Vagina (tissue), 2 donors: Measurements from ENCODE around the gene HOXB5. TPM values are rescaled to one million over a fixed set of nuclear protein-coding genes. Genes with fewer than 3 reads are reported as not detected.

Source experiments
- DNase-seq, 2 donors: peaks; one replicate each; pipeline ENCODE4 v3.0.0-alpha.2; 2017; ENCODE audit errors: extremely low spot score in 2 of 2
- H3K27ac ChIP-seq: fragments of 200-600 bp; sonication (generic); one replicate; pipeline ENCODE4 v1.5.1; 2019
- H3K27me3 ChIP-seq: fragments of 200-600 bp; sonication (generic); one replicate; pipeline ENCODE4 v1.5.1; 2019
- H3K36me3 ChIP-seq, 2 donors: fragments of 200-600 bp; sonication (generic); one replicate each; pipeline ENCODE4 v1.5.1; 2017 to 2019
- H3K4me1 ChIP-seq: fragments of 200-600 bp; sonication (generic); one replicate; pipeline ENCODE4 v1.5.1; 2019
- H3K4me3 ChIP-seq, 2 donors: fragments of 200-600 bp; sonication (generic); 1 replicate in 1 of 2; 2 replicates in 1 of 2; pipeline ENCODE4 v1.5.1; 2016 to 2019
- H3K9me3 ChIP-seq: fragments of 200-600 bp; sonication (generic); one replicate; pipeline ENCODE4 v1.5.1; 2019
- CTCF ChIP-seq, 3 experiments: fragments of 450-650 bp in 2 of 3; fragments of 200-600 bp in 1 of 3; sonication (generic) in 1 of 3; IDR thresholded peaks; one replicate each; pipeline ENCODE4 v1.5.1; 2017 to 2019; ENCODE audit warnings: antibody characterized with exemption in 3 of 3, mild to moderate bottlenecking in 2 of 3, moderate library complexity in 2 of 3
- POLR2A ChIP-seq, 2 donors: fragments of 450-650 bp; IDR thresholded peaks; one replicate each; pipeline ENCODE4 v1.6.1; 2017; ENCODE audit warnings: antibody characterized with exemption in 2 of 2, mild to moderate bottlenecking in 2 of 2, moderate library complexity in 2 of 2
- POLR2AphosphoS5 ChIP-seq, 2 donors: sonication (generic); formaldehyde crosslinking; IDR thresholded peaks; one replicate each; pipeline ENCODE4 v1.9.0; 2017; ENCODE audit warnings: antibody characterized with exemption in 2 of 2, mild to moderate bottlenecking in 2 of 2, low read depth in 1 of 2; ENCODE audit not compliant: insufficient read depth in 1 of 2
- intact Hi-C: fragments of 100-400 bp; cut with DNase I; formaldehyde crosslinking; loops from one replicate; pipeline ENCODE4 v1.15.1; 2023
- total RNA-seq: library from RNA; depleted of rRNA; stranded (reverse); fragments of >200 nt; gene quantifications from one replicate; pipeline ENCODE4 v1.2.3, GENCODE V29; 2016

Gene HOXB5
- total RNA-seq, 1 donor from 2014 or later = 0.74 TPM

DNA sequence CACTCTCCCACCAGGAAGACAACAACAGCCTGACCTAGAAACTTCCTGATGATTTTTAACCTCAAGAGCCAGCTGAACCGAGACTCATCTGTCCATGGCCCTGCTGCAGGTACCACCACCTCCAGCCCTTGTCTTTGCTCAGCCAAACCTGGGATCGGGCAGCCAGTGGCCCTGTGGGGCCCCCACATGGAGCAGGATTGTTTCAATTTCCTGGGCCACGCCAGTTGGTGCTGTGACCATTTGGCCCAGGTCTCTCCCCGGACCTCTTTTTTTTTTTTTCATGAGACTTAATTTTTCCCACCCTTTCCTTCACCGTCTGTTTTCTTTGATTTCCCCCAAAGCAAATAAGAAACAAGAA, 40.4 kb downstream of the HOXB5 start:
- Histone ChIP-seq H3K27ac (no peak overlapping the region), H3K36me3 (no peaks in the 10 kb centered on the region), H3K4me1 (peaks cover 22% of the 10 kb centered on the region), H3K4me3 (no peak overlapping the region), H3K27me3 (no peaks in the 10 kb centered on the region), H3K9me3 (no peaks in the 10 kb centered on the region)
- DNase-seq = no peak
- intact Hi-C loops = no loop called here
- TF ChIP-seq POLR2AphosphoS5 (IDR thresholded peaks at IDR 0.05; ENCODE audit: insufficient read depth in 1 of 2, low read depth in 1 of 2) (no peak), CTCF (IDR thresholded peaks at IDR 0.05) (no peak), POLR2A (IDR thresholded peaks at IDR 0.05) (no peak)

DNA sequence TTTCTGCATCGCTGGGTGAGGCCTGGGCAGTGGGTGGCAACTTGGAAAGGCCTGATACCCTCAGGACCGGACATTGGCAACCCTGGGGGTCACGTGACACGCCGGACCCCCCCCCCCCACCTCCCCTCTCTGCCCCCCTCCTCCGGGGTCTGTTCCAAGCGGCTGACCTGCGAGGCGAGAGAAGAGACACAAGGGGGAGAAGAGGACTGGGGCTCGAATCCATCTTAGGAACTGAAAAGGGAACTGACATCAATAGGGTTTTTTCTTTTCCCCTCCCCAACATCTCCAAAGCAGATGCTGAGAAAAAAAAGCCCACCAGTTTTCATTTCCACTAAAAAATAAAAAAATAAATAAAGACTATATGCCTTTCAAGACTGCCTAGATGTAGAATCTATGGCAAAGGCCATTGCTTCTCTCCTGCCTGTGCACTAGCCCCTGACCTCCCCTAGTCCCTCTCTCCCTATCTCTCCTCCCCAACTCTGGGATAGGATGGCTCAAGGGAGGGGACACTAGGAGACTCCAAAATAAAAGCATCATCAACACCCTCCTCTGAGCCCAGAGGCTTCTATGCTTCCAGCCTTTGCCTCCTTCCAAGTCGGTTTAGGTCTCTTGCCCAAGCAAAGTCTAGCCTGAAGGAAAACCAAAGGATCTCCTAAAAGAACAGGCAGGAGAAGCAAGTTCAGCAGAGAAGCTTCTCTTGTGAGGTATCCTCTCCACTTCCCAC, 41.0 kb downstream of the HOXB5 start:
- Histone ChIP-seq H3K27ac (no peak overlapping the region), H3K9me3 (no peaks in the 10 kb centered on the region), H3K27me3 (no peaks in the 10 kb centered on the region), H3K4me1 (peaks cover 25% of the 10 kb centered on the region), H3K4me3 (no peak overlapping the region), H3K36me3 (no peaks in the 10 kb centered on the region)
- DNase-seq = no peak
- TF ChIP-seq POLR2AphosphoS5 (IDR thresholded peaks at IDR 0.05; ENCODE audit: insufficient read depth in 1 of 2, low read depth in 1 of 2) (no peak), CTCF (IDR thresholded peaks at IDR 0.05) (no peak), POLR2A (IDR thresholded peaks at IDR 0.05) (no peak)
- intact Hi-C loops = no loop called here

DNA sequence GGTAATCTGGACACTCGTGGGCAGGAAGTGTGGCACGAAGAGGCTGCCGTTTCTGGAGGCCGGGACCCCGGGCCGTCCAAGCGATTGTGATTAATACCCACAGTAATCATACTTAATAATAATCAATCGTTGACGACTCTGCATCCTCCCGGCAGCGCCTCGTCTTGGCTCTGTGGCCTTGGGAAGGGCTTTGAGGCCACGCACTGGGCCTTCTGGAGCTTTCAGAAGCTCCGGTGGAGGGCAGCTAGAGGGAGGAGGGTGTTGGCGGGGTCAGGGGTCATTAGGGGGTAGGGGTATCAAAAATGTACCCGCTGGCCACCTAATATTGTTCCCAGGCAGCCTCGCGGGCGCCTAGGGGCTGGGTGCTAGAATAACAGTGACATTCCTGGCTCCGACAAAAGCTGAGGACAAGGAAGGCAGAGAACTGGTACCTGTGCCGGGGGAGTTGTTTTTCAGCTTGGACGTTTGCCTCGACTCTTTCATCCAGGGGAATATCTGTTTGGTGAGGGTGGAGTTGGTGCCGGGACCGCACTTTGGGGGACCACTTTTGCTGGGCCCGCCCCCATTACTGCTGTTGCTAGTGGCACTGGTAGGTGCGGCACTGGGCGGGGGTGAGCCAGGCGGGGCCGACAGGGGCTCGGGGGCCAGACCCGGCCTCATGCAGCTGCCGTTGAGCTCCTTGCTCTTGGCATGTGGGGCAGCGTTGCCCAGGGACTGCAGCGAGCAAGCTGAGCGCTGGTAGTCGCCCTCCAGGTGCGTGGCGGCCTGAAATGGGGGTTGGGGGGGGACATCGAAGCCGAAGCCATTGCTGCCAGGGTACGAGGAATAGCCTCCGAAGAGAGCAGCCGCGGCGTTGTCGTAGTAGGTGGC, 41.7 kb downstream of the HOXB5 start:
- no peak for DNase-seq
- Histone ChIP-seq H3K36me3 (no peaks in the 10 kb centered on the region), H3K27me3 (no peaks in the 10 kb centered on the region), H3K27ac (no peak overlapping the region), H3K9me3 (no peaks in the 10 kb centered on the region), H3K4me3 (no peak overlapping the region), H3K4me1 (peaks cover 32% of the 10 kb centered on the region)
- intact Hi-C loops = no loop called here
- TF ChIP-seq POLR2AphosphoS5 (IDR thresholded peaks at IDR 0.05; ENCODE audit: insufficient read depth in 1 of 2, low read depth in 1 of 2) (no peak), CTCF (IDR thresholded peaks at IDR 0.05) (no peak), POLR2A (IDR thresholded peaks at IDR 0.05) (no peak)

GRCh38 chr17:48551214-48551555, 42.4 kb downstream of the HOXB5 start:
- H3K36me3 ChIP-seq = no peaks in the 10 kb centered on the region
- intact Hi-C loops = no loop called here
- TF ChIP-seq POLR2A (IDR thresholded peaks at IDR 0.05) (no peak), CTCF (IDR thresholded peaks at IDR 0.05) (no peak), POLR2AphosphoS5 (IDR thresholded peaks at IDR 0.05; ENCODE audit: insufficient read depth in 1 of 2, low read depth in 1 of 2) (no peak)
- no peak overlapping the region for H3K27ac ChIP-seq
- DNase-seq = no peak
- peaks cover 34% of the 10 kb centered on the region for H3K4me1 ChIP-seq
- no peaks in the 10 kb centered on the region for H3K9me3 ChIP-seq
- H3K4me3 ChIP-seq = no peak overlapping the region
- H3K27me3 ChIP-seq = no peaks in the 10 kb centered on the region
